ENCODE measurements around the gene KRTAP12-1.
"Not testable (repeated sequence)": the region's sequence is repeated elsewhere in the genome, so short reads cannot be mapped to it uniquely, and the experiment has no call there.

The KRTAP12-1 gene

GRCh38 chr21:44644878-44645277, 37.1 kb downstream of the KRTAP12-1 start:
- no peak for DNase-seq (ENCODE audit: low spot score)

DNA sequence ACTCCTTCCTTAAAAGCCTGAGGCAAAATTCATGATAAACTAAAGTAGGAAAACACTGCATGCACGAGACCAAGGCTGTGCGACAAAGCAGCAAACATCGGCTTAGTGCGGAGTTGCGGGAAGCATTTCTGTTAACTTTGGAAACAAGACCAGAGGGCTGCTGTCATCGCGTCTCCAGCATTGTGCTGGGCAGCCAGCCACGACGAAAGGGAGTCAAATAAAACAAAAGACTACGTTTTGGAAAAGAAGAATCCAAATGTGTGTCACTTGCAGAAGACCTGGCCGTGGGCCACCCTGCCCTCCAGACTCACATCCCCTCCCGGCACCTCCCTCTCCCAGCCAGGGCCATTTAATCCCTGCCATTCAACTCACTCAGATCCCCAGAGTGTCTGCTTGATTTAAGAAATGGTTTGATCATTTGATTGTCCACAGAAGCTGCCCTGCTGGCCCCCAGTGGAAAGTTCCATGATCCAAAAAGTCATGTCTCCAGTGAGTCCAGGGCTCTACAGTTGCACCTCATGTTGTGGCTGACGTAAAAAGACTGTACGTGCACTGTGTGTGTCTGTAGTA, 38.1 kb downstream of the KRTAP12-1 start:
- no peak for DNase-seq (ENCODE audit: low spot score)

DNA sequence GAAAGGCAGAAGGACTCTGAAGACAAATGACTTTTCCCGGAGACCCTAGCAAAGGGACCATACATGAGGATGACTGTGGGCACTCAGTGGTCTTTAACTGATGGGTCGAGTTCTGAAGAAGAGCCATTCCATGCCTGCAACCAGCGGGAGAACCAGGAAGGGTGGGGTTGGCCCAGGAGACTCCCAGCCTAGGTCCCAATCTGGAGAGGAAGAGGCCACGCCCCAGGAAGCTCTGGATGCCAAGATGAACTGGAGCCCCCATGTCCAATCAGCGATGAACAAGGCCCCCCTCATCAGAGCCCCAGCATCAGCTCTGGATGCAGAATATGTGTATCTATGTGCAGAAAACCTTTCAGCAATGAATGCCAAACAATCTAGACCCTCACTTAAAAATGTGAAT, 41.2 kb downstream of the KRTAP12-1 start:
- DNase-seq (ENCODE audit: low spot score): no peak

- no peak for DNase-seq (ENCODE audit: low spot score)
Observed at GRCh38 chr21:44639331-44639655, 42.7 kb downstream of the KRTAP12-1 start.

- not testable (repeated sequence) for DNase-seq (ENCODE audit: low spot score)
Observed at GRCh38 chr21:44638506-44639330, 43.2 kb downstream of the KRTAP12-1 start.

DNA sequence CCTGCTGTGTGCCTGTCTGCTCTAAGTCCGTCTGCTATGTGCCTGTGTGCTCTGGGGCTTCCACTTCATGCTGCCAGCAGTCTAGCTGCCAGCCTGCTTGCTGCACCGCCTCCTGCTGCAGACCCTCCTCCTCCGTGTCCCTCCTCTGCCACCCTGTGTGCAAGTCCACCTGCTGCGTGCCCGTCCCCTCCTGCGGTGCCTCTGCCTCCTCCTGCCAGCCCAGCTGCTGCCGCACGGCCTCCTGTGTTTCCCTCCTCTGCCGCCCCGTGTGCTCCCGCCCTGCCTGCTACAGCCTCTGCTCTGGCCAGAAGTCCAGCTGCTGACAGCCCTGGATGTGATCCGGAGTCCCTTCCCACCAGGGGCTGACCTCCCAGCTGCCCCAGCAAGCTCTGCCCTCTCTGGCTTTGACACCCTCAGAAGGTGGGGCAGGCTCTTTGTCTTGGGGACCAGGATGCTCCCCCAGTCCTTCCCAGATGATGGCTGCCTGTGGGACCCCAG, 44.1 kb downstream of the KRTAP12-1 start:
- DNase-seq (ENCODE audit: low spot score): not testable (repeated sequence)

DNA sequence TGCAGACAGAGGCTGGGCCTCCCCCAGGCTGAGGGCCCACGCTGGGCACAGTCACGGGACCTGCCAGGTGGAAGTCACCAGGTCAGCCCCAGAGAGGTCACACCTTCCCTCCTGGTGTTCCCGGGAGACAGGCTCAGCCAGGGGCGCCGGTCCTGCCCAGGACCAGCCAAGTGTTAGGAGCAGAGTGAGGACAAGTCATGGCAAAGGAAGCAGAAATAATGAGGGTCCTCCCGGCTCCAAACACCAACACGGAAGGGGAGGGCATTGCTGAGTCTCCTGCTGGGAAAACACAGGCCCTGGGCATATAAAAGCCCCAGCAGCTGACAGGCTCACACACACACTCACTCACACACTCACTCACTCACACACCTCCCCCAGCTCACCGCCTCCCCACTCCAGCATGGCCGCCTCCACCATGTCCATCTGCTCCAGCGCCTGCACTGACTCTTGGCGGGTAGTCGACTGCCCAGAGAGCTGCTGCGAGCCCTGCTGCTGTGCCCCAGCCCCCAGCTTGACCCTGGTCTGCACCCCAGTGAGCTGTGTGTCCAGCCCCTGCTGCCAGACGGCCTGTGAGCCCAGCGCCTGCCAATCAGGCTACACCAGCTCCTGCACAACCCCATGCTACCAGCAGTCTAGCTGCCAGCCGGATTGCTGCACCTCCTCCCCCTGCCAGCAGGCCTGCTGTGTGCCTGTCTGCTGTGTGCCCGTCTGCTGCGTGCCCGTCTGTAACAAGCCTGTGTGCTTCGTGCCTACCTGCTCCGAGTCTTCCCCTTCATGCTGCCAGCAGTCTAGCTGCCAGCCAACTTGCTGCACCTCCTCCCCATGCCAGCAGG, 44.7 kb downstream of the KRTAP12-1 start, which contains the start of gene KRTAP10-10:
KRTAP10-10 (plus strand) TSS at position 339 of the 833 bp plus-strand sequence; CDS start at position 401, 62 bp downstream.
- DNase-seq (ENCODE audit: low spot score): no peak

- no peak for DNase-seq (ENCODE audit: low spot score)
Observed at GRCh38 chr21:44636209-44637017, 45.5 kb downstream of the KRTAP12-1 start.

- DNase-seq (ENCODE audit: low spot score): no peak
Observed at GRCh38 chr21:44632067-44632466, 49.9 kb downstream of the KRTAP12-1 start.

Data from hematopoietic multipotent progenitor cell treated with erythropoietin and hydrocortisone succinate and interleukin-3 and kit ligand, for 15 days (in vitro differentiated cells).